HepG2 (cell line): ENCODE measurements around the gene RPS15A. TPM values are rescaled to one million over a fixed set of nuclear protein-coding genes. Genes with fewer than 3 reads are reported as not detected.

Experiments
- BHLHE40 ChIP-seq: IDR thresholded peaks from 2 replicates; pipeline ENCODE4 v1.6.1; 2011; ENCODE audit warnings: low read length, improper control_type of control experiment
- CBFB ChIP-seq: sonication (generic); formaldehyde crosslinking; IDR thresholded peaks from 2 replicates; pipeline ENCODE4 v1.4.0; 2020; ENCODE audit warnings: missing genetic modification reagents
- HNRNPL ChIP-seq: fragments of 200-400 bp; formaldehyde crosslinking; IDR thresholded peaks from 2 replicates; pipeline ENCODE4 v1.6.1; 2017; ENCODE audit warnings: mild to moderate bottlenecking, low read depth, low read length
- KLF13 ChIP-seq: sonication (generic); formaldehyde crosslinking; IDR thresholded peaks from 2 replicates; pipeline ENCODE4 v1.4.0; 2020; ENCODE audit warnings: mild to moderate bottlenecking, missing genetic modification reagents
- MEIS1 ChIP-seq: sonication (generic); formaldehyde crosslinking; IDR thresholded peaks from 2 replicates; pipeline ENCODE4 v1.9.0; 2021; ENCODE audit warnings: mild to moderate bottlenecking, missing genetic modification reagents, moderate library complexity, borderline replicate concordance
- MIER2 ChIP-seq: IDR thresholded peaks from 2 replicates; pipeline ENCODE4 v1.6.1; 2016; ENCODE audit warnings: missing biosample characterization, missing genetic modification reagents
- MXD4 ChIP-seq: IDR thresholded peaks from 2 replicates; pipeline ENCODE4 v1.6.1; 2016; ENCODE audit warnings: mild to moderate bottlenecking, missing biosample characterization, missing genetic modification reagents
- NCOR1 ChIP-seq: fragments of 200-600 bp; sonication (generic); IDR thresholded peaks from 2 replicates; pipeline ENCODE4 v1.7.0; 2017; ENCODE audit warnings: antibody characterized with exemption, low read length, borderline replicate concordance
- RARG ChIP-seq: sonication (generic); formaldehyde crosslinking; IDR thresholded peaks from 2 replicates; pipeline ENCODE4 v1.4.0; 2020; ENCODE audit warnings: low read depth, mild to moderate bottlenecking, missing genetic modification reagents
- RFXAP ChIP-seq: sonication (generic); formaldehyde crosslinking; IDR thresholded peaks from 2 replicates; pipeline ENCODE4 v1.4.0; 2020; ENCODE audit warnings: missing genetic modification reagents, borderline replicate concordance
- ZFP36L2 ChIP-seq: sonication (generic); formaldehyde crosslinking; IDR thresholded peaks from 2 replicates; pipeline ENCODE4 v1.4.0; 2020; ENCODE audit warnings: missing genetic modification reagents
- ZMYM3 ChIP-seq: sonication (generic); formaldehyde crosslinking; IDR thresholded peaks from 2 replicates; pipeline ENCODE4 v1.5.1; 2020; ENCODE audit warnings: mild to moderate bottlenecking, missing genetic modification reagents
- ZNF205 ChIP-seq: IDR thresholded peaks from 2 replicates; pipeline ENCODE4 v1.6.1; 2018; ENCODE audit warnings: missing biosample characterization, missing genetic modification reagents
- ZNF224 ChIP-seq: sonication (generic); formaldehyde crosslinking; IDR thresholded peaks from 2 replicates; pipeline ENCODE4 v1.5.0; 2020; ENCODE audit warnings: mild to moderate bottlenecking, missing genetic modification reagents
- ZNF383 ChIP-seq: sonication (generic); formaldehyde crosslinking; IDR thresholded peaks from 2 replicates; pipeline ENCODE4 v1.4.0; 2020; ENCODE audit warnings: missing genetic modification reagents, mild to moderate bottlenecking, borderline replicate concordance
- ZNF446 ChIP-seq: sonication (generic); formaldehyde crosslinking; IDR thresholded peaks from 2 replicates; pipeline ENCODE4 v1.5.0; 2020; ENCODE audit warnings: mild to moderate bottlenecking, missing genetic modification reagents
- ZNF7 ChIP-seq: IDR thresholded peaks from 2 replicates; pipeline ENCODE4 v1.6.1; 2016; ENCODE audit warnings: missing biosample characterization, missing genetic modification reagents
- ZZZ3 ChIP-seq: sonication (generic); formaldehyde crosslinking; IDR thresholded peaks from 2 replicates; pipeline ENCODE4 v1.4.0; 2020; ENCODE audit warnings: missing genetic modification reagents, mild to moderate bottlenecking, borderline replicate concordance
- polyA plus RNA-seq, 8 experiments: library from polyadenylated mRNA; depleted of rRNA in 3 of 8; stranded (reverse) in 7 of 8; unstranded in 1 of 8; fragments of >200 nt; fragmentation: Illumina TruSeq in 4 of 8; extraction: Trizol in 4 of 8; gene quantifications; 2 replicates each; pipeline versions ENCODE4 v1.2.1 to v1.2.3, GENCODE V29; 2011 to 2016; ENCODE audit warnings: low read depth in 4 of 8, missing spikeins in 1 of 8, mixed read lengths in 1 of 8; ENCODE audit not compliant: insufficient read depth in 1 of 8
- total RNA-seq, 5 experiments: library from RNA; depleted of rRNA; stranded (reverse); fragments of >200 nt; fragmentation: Illumina TruSeq; extraction: Trizol; gene quantifications; 2 replicates each; pipeline ENCODE4 v1.2.3, GENCODE V29; 2016; ENCODE audit warnings: low read depth in 1 of 5
- TF ChIP-seq, protein P1 (sequence below): sonication (generic); formaldehyde crosslinking; IDR thresholded peaks from 2 replicates; pipeline ENCODE4 v1.8.1; 2023; ENCODE audit warnings: mild to moderate bottlenecking, missing genetic modification reagents
- TF ChIP-seq, protein P2 (sequence below): sonication (generic); formaldehyde crosslinking; IDR thresholded peaks from 2 replicates; pipeline ENCODE4 v1.4.0; 2020; ENCODE audit warnings: missing genetic modification reagents
- TF ChIP-seq, protein P3 (sequence below): conservative IDR thresholded peaks from 2 replicates; pipeline ENCODE4 v1.6.1; 2018; ENCODE audit warnings: missing genetic modification reagents

RPS15A gene
- total and polyA plus RNA-seq, 2 of the 13 experiments (the other 11 are each of a cell fraction or from before 2014, with no cell fraction given) = 5,489 to 9,457 TPM

DNA sequence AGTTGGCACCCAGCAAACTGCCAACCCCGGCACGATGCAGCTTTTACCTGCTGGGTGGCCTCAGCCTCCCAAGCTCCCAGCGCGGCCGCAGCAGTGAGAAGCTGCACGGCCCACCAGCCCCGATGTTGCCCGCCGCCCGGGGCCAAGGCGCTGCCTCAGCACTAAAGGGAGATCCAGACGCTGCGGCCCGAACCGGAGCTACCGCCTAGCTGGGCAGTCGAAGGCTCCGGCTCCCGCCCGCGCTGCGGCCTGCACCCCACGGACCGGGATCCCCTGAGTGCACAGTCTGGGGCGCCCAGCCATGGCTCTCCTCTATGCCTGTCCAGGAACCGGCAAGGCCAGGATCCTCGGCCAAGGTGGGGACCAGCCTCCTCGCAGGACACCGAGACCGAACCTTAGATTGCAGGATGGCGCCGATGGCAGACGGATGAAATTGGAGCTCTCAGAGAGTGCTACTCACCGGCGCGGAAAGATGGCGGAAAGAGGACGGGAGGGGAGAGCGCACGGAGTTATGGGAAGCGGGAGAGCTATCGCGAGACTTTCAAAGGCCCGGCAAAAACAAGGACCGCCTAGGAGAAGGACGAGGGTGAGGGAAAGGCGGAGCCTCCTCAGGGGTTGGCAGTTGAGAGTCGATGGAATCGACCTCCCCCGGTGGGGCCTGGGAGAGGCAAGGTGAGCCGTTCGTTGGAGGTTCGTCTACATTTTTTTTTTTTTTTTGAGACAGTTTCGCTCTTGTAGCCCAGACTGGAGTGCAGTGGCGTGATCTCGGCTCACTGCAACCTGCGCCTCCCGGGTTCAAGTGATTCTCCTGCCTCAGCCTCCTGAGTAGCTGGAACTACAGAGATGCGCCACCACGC, at the start of gene RPS15A (continued):
- peak; percentile 92 for TF ChIP-seq CBFB (CRISPR knock-in tag)
- peak; percentile 44; the same call in 1 of the 2 replicates for TF ChIP-seq BHLHE40
- peak; percentile 97 for TF ChIP-seq ZNF205 (CRISPR knock-in tag)
- 0 out of 2 replicates have a peak, but pooled peaks have one; percentile 94 for TF ChIP-seq RARG (CRISPR knock-in tag)
- TF ChIP-seq ZNF383 (CRISPR knock-in tag) = 0 out of 2 replicates have a peak, but pooled peaks have one; percentile 70
- peak; percentile 89 for TF ChIP-seq ZMYM3 (CRISPR knock-in tag)
- TF ChIP-seq ZZZ3 = peak; percentile 100; the same call in 1 of the 2 replicates
- TF ChIP-seq, protein P1, sequence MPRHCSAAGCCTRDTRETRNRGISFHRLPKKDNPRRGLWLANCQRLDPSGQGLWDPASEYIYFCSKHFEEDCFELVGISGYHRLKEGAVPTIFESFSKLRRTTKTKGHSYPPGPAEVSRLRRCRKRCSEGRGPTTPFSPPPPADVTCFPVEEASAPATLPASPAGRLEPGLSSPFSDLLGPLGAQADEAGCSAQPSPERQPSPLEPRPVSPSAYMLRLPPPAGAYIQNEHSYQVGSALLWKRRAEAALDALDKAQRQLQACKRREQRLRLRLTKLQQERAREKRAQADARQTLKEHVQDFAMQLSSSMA (CRISPR knock-in tag) = peak; percentile 96
- peak; percentile 94 for TF ChIP-seq RFXAP (CRISPR knock-in tag)
- TF ChIP-seq MEIS1 = peak; percentile 94
- peak; percentile 91 for TF ChIP-seq MXD4 (CRISPR knock-in tag)
- peak; percentile 94 for TF ChIP-seq KLF13 (CRISPR knock-in tag)
- TF ChIP-seq ZNF7 (CRISPR knock-in tag) = peak; percentile 63; the same call in 1 of the 2 replicates
- TF ChIP-seq ZFP36L2 (CRISPR knock-in tag) = 0 out of 2 replicates have a peak, but pooled peaks have one; percentile 91
- peak; percentile 75 for TF ChIP-seq MIER2 (CRISPR knock-in tag)
- peak; percentile 99 for TF ChIP-seq ZNF224
- peak; percentile 63; the same call in 1 of the 2 replicates for TF ChIP-seq NCOR1
- peak; percentile 87; the same call in 1 of the 2 replicates for TF ChIP-seq HNRNPL
- TF ChIP-seq, protein P2, sequence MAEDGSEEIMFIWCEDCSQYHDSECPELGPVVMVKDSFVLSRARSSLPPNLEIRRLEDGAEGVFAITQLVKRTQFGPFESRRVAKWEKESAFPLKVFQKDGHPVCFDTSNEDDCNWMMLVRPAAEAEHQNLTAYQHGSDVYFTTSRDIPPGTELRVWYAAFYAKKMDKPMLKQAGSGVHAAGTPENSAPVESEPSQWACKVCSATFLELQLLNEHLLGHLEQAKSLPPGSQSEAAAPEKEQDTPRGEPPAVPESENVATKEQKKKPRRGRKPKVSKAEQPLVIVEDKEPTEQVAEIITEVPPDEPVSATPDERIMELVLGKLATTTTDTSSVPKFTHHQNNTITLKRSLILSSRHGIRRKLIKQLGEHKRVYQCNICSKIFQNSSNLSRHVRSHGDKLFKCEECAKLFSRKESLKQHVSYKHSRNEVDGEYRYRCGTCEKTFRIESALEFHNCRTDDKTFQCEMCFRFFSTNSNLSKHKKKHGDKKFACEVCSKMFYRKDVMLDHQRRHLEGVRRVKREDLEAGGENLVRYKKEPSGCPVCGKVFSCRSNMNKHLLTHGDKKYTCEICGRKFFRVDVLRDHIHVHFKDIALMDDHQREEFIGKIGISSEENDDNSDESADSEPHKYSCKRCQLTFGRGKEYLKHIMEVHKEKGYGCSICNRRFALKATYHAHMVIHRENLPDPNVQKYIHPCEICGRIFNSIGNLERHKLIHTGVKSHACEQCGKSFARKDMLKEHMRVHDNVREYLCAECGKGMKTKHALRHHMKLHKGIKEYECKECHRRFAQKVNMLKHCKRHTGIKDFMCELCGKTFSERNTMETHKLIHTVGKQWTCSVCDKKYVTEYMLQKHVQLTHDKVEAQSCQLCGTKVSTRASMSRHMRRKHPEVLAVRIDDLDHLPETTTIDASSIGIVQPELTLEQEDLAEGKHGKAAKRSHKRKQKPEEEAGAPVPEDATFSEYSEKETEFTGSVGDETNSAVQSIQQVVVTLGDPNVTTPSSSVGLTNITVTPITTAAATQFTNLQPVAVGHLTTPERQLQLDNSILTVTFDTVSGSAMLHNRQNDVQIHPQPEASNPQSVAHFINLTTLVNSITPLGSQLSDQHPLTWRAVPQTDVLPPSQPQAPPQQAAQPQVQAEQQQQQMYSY (CRISPR knock-in tag) = peak; percentile 63; the same call in 1 of the 2 replicates
- TF ChIP-seq ZNF446 (CRISPR knock-in tag) = peak; percentile 100
- TF ChIP-seq, protein P3, sequence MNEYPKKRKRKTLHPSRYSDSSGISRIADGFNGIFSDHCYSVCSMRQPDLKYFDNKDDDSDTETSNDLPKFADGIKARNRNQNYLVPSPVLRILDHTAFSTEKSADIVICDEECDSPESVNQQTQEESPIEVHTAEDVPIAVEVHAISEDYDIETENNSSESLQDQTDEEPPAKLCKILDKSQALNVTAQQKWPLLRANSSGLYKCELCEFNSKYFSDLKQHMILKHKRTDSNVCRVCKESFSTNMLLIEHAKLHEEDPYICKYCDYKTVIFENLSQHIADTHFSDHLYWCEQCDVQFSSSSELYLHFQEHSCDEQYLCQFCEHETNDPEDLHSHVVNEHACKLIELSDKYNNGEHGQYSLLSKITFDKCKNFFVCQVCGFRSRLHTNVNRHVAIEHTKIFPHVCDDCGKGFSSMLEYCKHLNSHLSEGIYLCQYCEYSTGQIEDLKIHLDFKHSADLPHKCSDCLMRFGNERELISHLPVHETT = peak; percentile 89; the same call in 1 of the 2 replicates
